DMS53 (cell line): Measurements from ENCODE around the gene VSIG4.

ENCODE experiments used
- DNase-seq: peaks from one replicate; lab custom pipeline; 2025; lab: John Stamatoyannopoulos, UW

VSIG4 gene

DNA sequence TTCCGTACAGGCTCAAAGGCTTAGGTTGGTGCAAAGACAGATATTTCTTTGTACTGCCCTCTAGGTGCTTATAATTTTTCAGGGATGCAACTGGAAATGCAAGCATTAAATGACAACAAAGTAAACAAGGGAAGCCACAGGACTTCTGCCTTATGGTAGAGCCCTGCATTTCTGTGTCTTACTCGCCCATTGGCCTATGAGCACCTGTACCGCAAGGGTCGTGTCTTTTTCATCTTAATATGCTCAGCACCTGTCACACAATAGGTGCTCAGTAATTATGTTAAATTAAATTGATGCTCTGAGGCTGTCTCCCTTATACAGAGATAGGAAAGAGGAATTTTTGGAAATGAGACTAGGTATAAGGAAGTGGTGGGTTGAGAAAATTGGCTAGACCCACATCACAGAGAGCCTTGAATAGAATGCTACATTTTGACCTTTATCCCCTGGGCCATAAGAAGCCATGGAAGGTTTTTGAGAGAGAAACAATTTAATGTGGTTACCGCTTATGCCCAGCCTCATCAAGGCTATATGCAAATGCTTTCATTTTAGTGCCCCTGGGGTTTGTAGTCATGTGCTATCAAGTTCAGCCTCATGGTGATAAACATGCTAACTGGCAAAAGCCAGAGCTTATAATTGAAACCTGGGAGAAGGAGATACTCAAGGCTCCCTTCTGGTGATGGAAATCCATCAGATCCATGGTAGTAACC, 16.3 kb downstream of the VSIG4 start:
- no peak for DNase-seq

- DNase-seq = peak; percentile 2
Measured at GRCh38 chrX:66022632-66023384, 17.1 kb downstream of the VSIG4 start.

DNA sequence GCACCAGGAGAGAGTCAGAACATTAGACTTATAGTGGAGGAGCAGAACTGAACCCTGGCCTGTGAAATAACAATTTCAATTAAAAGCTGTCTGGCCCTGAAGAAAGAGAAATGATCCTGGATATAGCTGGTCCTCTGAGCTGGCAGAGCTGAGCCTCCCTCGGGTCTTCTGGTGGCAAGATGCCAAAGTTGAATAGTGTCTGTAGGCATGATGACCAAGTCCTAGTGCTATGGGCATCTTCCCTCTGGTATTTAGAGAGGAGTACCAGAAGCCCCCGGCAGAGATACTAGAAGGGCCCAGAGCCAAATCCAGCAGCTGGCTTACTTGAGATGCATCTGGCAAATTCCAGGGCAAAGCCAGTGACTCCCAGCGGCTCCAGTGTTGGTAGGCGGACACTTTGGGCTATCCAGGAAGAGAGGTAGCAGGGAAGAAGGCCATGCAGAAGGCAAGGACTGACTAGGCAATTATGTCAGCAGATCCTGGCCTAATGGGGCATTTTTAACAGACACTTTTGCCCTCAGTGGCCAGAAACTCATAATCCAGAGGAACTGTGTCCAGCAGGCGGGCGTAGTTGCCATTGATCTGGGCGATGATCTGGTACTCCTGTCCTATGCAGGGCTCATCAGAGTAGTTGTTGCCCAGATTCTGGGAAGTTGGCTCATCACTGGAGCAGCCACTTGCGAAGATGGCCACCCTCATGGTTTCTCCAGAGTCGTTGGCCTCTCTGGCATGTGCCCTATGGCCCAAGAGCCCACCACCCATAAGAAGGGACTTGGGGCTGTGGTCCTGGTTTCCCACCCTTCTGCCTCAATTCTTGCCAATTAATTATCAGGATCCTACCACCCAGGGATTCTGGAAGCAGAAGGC, 17.9 kb downstream of the VSIG4 start:
- DNase-seq = no peak

DNA sequence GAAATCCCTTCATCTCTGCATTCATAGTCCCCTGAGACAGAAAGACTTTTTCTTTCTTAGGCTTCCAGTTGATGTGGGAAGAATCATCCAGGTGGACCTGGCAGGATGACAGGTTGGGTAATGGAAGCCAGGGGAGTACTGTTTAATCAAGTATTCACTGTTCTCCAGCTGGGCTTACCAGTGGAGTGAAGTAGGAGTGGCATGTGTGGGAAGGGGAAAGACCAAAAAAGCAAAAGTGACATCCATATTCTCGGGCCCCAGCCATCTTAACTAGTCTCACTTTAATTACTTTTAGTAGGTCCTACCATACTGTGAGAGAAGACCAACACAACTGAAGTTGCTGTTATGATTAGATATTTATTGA, 18.5 kb downstream of the VSIG4 start:
- DNase-seq = no peak

- no peak for DNase-seq
Measured at GRCh38 chrX:66020631-66021334, 19.1 kb downstream of the VSIG4 start.

GRCh38 chrX:66019974-66020373, 19.9 kb downstream of the VSIG4 start:
- no peak for DNase-seq

DNA sequence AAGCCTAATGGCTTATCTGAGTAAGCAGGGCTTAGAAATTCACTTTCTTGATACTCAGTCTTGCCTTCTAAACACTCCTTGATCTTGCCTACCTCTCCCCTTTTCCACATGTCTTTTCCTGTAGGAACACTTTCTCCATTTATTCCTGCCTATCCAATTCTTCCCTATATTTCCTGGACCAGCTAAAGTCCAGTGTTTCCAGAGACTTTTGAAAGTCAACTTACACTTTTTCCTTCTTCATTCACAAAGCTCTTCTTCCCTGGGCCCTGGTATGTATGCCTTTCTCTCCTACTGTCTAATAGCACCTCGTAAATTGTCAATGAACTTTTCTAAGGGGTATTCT, 20.6 kb downstream of the VSIG4 start:
- DNase-seq = no peak

DNA sequence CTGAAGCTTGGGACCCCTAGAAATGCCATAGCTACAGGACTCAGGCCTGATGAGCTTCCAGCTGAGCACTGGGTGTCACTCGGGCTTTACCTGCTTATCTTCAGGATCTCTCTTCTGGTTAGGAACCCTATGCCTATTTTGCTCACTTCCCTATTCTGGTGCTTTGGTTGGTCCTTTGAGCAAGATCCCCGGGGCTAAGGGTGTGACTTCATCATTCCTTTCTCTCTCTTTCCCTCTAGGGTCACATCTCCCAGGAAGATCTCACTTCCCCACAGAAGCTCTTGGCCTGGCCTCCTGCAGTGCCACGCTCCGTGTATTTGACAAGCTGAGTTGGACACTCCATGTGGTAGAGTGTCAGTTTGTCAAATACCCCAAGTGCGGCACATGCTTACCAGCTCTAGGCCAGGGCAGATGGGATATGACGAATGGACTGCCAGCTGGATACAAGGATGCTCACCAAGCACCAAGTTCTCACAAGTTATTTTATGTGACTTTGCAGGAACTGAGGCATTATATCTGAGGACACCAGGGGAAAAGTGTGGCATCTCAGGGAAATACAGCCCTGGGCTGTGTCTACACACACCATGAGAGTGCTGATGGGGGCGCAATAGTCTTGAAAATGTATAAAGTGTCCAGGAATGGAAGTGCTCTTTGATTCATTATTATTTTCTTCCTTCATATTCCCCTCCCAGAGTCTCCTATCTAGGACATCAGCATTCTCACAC, 21.1 kb downstream of the VSIG4 start:
- no peak for DNase-seq

GRCh38 chrX:66017659-66018170, 22.2 kb downstream of the VSIG4 start:
- no peak for DNase-seq

DNA sequence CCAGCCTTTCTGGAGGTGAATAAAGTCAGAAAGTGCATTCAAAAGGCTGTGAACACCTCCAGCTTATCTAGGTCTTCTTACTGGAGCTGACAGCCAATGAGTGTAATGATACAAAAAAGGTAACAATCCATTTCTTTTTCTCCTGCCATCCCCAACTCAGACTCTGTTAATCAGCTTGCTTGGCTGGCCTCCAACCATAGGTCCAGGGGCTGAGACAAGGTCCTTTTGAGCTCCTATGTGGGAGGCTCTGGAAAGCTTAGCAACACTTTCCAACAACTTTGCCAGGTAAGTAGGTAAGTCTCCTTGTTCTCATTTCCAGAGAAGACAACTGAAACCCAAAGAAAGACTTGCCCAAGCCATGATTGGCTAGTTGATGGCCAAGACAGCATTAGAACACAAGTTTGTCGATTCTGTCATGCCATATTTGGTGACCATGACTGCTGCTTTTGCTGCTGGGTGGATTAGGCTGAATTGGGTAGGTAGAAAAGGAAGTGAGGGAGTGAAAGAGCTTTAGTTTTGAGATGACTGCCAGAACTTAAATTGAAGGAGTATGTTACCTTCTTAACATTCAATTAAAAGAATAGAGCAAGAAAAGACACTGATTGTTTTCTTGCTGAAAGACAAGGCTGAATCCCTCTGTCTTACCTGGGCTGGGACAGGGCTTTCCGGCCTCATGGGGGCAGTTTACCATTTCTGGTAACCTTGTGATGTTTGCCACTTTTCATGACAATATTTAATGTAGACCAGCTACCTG, 22.8 kb downstream of the VSIG4 start:
- DNase-seq = no peak

DNA sequence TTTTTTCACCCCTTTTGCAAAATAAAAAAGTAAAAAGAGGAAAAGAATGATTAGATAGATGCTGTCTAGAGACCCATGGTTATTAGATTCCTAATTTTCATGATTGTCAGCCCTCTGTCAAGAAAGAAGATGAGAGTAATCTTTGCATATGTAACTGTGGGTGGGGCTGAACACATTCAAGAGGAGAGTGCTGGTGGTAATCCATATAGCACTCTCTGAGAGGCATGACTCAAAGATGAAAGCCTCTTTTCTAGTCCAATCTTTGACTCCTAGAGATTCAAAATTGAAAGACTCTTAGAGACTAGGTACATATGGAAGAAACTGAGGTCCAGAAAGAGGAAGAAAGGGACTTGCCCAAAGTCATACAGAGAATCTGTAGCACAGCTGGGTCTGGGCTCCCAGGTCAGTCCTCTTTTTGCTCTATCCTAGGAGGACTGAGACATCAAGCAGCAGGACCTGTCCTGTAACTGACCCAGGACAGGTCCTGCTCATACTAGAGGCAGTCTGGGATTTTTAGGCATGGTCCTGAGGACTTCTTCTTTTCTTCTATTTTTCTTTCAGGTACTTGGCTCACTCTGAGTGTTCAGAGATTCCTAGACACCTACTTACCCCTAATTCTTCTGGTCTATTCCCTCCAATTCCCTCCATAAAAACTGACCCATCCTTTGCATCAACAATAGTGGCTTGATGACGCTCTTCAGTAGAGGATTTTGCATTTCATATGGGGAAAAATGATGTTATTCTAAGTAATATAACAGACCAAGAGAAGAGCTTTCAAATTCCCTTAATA, 23.8 kb downstream of the VSIG4 start:
- DNase-seq = no peak

DNA sequence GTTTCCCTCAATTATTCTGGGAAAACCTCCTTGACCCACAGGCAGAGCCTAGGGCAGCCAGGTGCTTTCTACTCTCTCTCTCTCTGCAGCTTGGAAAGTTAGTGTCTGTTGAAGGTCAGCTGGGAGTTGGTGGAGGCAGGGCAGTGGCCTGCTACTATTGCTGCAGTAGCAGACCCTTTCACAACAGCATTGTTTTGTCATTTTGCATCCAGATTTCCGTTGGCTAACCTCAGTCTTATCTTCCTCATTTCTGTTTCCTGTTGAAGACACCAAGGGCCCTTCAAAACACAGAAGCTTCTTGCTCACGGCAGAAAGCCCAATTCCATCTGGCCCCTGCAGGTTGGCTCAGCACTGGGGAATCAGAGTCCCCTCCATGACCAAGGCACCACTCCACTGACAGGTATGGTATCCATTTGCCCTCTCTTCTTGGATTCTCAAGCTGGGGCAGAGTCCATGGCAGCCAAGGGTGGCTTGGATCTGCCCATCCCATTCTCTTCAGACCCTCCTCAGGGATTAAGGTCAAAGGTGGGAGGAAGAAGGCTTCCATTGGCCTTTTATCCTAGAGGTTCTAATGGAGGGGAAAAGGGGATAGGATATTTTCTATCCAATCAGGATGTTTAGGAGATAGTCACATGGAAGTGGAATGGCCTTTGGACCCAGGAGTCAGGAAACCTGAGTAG, 24.6 kb downstream of the VSIG4 start:
- DNase-seq = no peak

GRCh38 chrX:66014556-66014955, 25.3 kb downstream of the VSIG4 start:
- DNase-seq = no peak

- no peak for DNase-seq
Measured at GRCh38 chrX:66014084-66014483, 25.8 kb downstream of the VSIG4 start.

DNA sequence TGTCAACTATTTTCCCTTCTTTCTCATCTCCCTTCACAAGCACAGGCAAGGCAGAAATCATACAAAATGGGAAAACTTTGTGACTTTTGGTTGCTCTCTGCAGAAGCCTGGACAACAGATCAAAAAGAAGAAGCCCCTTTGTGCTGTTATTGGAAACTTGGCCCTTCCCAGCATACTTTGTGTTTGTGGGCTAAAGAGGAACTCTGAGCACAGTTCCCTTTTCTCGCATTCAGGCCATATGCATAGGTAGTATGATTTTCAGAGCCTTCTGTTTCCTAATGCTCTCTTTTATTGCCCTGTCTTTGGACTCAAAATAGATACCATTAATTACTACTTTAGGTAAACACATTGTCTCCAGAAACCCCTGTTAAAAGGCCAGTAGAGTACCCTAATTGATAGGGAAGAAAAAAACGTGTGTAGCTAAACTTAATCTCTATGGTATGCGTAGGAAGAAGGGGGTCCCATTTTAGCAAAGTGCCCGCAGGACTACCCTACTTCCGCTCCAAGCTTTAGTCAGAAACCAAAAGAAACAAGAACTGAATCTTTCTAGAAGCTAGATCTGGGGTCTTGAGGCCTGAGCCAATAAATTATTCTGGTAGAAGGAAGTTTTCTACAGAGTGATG, 26.6 kb downstream of the VSIG4 start:
- no peak for DNase-seq

- DNase-seq = no peak
Measured at GRCh38 chrX:66012094-66012534, 27.8 kb downstream of the VSIG4 start.

DNA sequence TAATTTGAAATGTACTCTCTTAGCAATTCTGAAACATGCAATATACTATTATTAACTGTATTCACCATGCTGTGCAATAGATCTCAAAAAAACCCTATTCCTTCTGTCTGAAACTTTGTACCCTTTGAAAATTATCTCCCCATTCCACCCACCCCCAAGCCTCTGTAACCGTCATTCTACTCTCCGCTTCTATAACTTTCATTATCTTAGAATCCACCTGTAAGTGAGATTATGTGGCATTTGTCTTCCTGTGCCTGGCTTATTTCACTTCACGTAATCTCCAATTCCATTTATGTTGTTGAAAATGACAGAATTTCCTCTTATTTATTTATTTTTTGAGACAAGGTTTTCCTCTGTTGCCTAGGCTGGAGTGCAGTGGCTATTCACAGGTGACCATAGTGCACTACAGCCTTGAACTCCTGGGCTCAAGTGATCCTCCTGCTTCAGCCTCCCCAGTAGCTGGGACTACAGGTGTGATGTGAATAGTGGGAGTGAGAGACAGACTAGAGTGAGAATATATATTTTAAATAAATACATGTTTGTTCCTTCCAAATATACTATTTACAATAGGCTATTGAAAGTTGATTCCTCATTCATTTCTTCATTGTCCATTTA, 30.5 kb downstream of the VSIG4 start:
- no peak for DNase-seq

DNA sequence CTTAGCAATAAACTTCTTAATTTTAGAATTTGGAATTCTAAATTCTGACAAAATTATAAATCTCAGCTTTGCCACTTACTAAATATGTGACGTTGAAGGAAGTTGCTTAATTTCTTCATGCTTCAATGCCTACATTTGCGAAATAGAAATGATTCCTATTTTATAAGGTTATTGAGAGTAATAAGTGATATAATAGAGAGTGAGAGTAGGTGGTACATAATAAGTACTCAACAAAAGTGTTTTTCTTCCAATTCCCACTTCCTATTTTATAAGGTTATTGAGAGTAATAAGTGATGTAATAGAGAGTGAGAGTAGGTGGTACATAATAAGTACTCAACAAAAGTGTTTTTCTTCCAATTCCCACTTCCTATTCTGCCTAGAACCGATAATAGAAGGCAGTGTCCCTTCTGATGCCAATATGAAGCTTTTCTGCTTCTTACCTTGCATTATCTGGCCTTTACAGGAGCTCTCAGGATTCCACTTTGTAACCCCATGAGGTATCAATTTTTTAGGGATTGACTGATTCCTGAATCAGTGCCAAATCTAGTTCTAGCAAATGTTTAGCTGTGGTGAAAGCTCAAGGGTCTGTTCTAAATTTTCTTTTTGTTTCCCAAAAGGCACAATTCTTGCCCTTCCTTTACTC, 31.4 kb downstream of the VSIG4 start:
- no peak for DNase-seq
